GM12891 (cell line): ENCODE measurements around the gene SCO2.
A peak's percentile ranks its signal among the peaks of the same experiment; 100 is the strongest.

Source experiments
- DNase-seq: peaks from one replicate; pipeline ENCODE4 v3.0.0; 2011; ENCODE audit warnings: low spot score; ENCODE audit not compliant: insufficient read length
- FAIRE-seq: peaks from 2 replicates; lab custom pipeline; 2011; peaks lifted over from hg19 to GRCh38; lab: Jason Lieb, UNC
- PAX5 ChIP-seq: IDR thresholded peaks from 2 replicates; pipeline ENCODE4 v1.6.1; 2011; ENCODE audit warnings: low read length, moderate library complexity, mild to moderate bottlenecking; ENCODE audit not compliant: insufficient read depth, severe bottlenecking
- POLR2A ChIP-seq: IDR thresholded peaks from 2 replicates; pipeline ENCODE4 v1.6.1; 2011; ENCODE audit warnings: low read depth, low read length, control low read depth
- POLR2AphosphoS5 ChIP-seq: IDR thresholded peaks from 2 replicates; pipeline ENCODE4 v1.6.1; 2011; ENCODE audit warnings: low read depth, low read length, control low read depth
- POU2F2 ChIP-seq: IDR thresholded peaks from 2 replicates; pipeline ENCODE4 v1.6.1; 2011; ENCODE audit warnings: low read depth, mild to moderate bottlenecking, control low read depth, low read length, moderate library complexity
- SPI1 ChIP-seq: IDR thresholded peaks from 2 replicates; pipeline ENCODE4 v1.6.1; 2011; ENCODE audit warnings: low read depth, low read length, control low read depth
- TAF1 ChIP-seq: IDR thresholded peaks from 2 replicates; pipeline ENCODE4 v1.6.1; 2011; ENCODE audit warnings: low read depth, low read length, control low read depth

SCO2 gene

DNA sequence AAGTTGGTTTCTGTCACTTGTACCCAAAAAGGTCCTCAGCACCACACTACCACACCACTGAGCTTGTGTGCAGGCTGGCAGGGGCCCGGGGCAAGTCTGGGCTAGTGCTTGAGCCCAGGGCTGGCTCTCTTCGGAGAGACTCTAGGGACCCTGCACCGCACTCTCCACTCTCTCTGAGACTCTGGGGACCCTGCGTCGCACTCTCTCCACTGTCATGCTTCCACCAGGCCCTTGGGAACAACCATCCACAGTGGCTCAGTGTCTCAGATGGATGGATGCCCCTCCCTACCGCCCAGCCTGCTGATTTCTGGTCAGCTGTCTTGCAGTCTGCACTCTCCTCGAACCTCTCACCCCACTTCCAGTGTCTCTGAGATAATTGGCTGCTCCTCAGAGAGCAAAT, 48.5 kb downstream of the SCO2 start:
- DNase-seq (no peak), FAIRE-seq (peak; percentile 48)
- no peak for TF ChIP-seq POLR2AphosphoS5
- TF ChIP-seq POLR2A = no peak
- TF ChIP-seq POU2F2 = no peak
- no peak for TF ChIP-seq TAF1
- no peak for TF ChIP-seq PAX5
- TF ChIP-seq SPI1 = no peak

DNA sequence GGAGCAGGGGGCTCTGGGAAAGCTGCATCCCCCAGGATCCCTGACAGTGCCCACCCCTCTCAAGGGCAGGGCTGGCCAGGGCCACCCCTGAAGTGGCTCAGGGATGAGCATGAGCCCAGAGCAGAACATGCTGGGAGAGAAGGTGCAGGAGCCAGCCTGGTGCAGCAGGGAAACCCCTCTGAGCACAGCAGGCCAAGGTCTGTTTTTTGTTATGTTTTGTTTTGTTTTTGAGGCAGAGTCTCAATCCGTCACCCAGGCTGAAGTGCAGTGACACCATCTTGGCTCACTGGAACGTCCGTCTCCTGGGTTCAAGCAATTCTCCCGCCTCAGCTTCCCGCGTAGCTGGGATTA, 49.8 kb downstream of the SCO2 start:
- DNase-seq = no peak
- peak; percentile 20 for FAIRE-seq
- no peak for TF ChIP-seq POLR2A
- no peak for TF ChIP-seq PAX5
- TF ChIP-seq TAF1 = no peak
- TF ChIP-seq POU2F2 = no peak
- TF ChIP-seq POLR2AphosphoS5 = no peak
- TF ChIP-seq SPI1 = no peak

DNA sequence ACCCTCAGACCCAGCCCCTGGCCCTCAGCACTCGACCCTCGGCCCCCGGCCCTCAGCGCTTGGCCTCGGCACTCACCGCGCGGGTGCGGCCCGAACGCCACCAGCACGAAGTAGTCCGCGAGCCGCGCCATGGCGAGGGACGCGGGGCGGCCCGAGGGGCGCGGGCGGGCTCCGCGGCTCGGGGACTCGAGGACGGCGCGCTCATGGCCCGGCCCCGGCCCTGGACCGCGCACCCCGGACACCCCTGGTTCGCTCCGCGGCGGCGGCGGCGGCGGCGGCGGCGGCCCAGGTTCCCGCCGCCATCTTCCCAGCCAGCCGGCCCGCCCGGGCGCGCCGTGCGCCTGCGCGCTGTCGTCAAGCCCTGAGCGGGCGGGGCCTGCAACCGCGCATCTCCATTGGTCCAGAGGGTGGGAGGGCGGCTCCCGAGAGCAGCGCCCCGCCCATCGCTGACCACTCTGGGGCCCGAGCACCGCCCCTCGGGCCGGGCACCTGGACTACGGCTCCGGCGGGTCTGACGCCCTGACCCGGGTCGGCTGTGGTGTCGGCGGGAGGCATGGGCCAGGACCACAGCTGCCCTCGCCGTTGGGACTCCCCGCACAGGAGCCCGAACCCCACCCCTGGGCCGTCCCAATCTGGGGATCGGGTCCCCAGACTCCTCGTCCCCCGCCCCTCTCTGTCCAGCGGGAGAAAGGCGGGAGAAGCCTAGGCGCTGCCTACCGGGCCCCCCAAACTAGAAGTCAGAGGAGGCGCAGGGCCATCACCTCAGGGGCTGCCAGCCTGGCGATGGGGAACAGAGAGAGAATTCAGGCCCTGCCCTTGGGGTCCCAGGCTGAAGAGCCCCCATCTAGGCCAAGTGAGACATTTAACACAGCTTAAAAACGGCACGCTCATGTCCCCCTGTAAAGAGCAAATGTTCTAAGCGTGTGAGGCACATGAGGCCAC, 50.4 kb downstream of the SCO2 start, which contains the start of gene SBF1:
Gene SBF1 (minus strand): TSS at position 326 of the 942 bp plus-strand sequence. CDS start 195 bp downstream, at position 131.
- TF ChIP-seq POU2F2 = no peak
- TF ChIP-seq SPI1 = no peak
- no peak for TF ChIP-seq POLR2AphosphoS5
- TF ChIP-seq POLR2A = no peak
- no peak for TF ChIP-seq TAF1
- no peak for TF ChIP-seq PAX5
- peak; percentile 99 for DNase-seq
- FAIRE-seq = peak; percentile 100

DNA sequence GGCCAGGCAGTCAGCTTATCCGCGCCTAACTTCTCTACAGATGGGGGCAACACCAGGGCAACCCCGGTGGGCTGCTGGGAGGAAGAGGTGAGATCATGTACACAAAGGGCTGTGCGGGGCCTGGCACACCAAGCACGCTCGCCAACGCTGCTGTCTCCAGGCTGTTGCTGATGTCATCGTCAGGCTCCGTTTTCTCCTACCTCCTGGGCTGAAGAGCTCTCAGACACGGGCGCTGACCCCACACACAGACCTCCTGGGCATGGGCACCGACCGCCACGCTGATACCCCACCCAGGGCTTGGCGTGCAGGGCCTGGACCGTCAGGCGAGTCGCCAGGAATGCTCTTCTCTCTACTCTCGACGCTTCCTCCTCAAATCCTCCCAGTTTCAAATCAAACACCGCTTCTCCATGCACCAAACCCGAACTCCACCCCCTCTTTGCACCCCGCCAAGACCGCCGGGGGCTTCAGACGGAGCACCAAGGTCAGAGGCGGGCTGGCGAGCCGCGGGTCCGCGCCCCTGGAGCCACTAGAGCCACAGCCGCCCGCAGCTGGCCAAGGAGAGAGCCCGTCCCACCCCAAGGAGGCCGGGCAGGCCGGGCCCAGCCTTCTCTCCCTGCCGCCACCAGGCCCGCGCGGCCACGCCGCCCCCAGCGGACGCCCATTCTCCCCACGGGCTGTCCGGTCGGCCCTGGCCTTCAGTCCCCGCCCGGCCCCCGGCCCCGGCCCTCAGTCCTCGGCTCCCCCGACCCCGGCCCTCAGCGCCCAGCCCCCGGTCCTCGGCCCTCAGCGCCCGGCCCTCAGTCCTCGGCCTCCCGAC, 51.3 kb downstream of the SCO2 start:
- no peak for DNase-seq
- peak; percentile 88 for FAIRE-seq
- no peak for TF ChIP-seq POLR2A
- TF ChIP-seq SPI1 = no peak
- no peak for TF ChIP-seq POU2F2
- TF ChIP-seq PAX5 = no peak
- TF ChIP-seq POLR2AphosphoS5 = no peak
- TF ChIP-seq TAF1 = no peak
